GM18873 (cell line): Measurements from ENCODE around the gene SEPTIN12.
"Not testable (repeated sequence)": the region's sequence is repeated elsewhere in the genome, so short reads cannot be mapped to it uniquely, and the experiment has no call there.

Source experiments
- ATAC-seq: cut with Tn5 transposase; IDR thresholded peaks from one replicate; pipeline ENCODE4 v1.9.1; 2021; ENCODE audit warnings: mild to moderate bottlenecking, moderate library complexity, moderate number of reproducible peaks; ENCODE audit not compliant: unreplicated experiment, low FRiP score

Gene SEPTIN12

GRCh38 chr16:4763791-4764190 is 24.4 kb downstream of the SEPTIN12 start:
- no peak for ATAC-seq

- no peak for ATAC-seq
These were observed 25.9 kb downstream of the SEPTIN12 start for GRCh38 chr16:4762205-4762604.

DNA sequence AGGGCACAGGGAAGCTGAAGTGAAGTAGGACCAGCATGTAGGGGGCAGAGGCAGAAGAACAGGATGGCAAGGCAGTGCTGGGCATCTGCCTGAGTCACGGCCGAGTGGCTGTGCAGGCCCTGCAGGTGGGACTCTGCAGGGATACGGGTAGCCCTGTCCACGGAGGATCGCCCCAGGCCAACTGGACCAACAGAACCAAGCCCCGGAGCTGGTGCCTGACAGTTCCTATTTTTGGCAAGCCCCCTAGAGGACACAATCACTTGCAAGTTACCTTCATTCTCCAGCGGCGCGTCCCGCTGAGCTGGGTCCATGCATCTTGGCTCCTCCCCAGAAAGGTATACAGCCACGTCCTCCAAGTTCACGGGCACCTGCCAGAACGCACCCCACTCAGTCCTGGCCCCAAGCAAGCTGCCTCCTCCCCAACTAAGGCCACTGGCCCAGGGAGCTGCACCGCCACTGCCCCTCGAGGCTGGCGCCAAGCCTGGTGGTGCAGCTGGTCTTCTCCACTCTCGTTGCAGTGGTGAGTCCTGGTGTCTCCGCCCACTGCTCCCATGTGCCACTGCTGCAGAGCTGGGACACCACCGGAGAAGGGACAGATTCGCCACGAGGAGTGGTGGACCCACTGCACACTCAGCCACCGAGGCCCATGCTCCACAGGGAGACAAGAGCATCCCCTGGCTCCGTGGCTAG is 27.8 kb downstream of the SEPTIN12 start:
- no peak for ATAC-seq

DNA sequence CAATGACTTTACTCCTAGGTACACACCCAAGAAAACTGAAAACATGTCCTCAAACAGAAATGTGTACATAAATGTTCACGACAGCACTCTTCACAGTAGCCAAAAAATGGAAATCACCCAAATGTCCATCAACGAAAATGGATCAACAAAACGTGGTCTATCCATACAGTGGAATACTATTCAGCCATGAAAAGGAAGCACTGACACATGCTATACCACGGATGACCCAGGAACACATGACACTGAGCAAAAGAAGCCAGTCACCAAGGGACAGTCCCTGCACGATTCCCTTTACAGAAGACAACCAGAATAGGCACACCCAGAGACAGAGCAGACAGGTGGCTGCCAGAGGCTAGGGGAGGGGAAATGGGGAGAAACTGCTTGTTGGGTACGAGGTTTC is 32.5 kb downstream of the SEPTIN12 start:
- ATAC-seq, result no peak

GRCh38 chr16:4754865-4755264 is 33.3 kb downstream of the SEPTIN12 start:
- no peak for ATAC-seq

- no peak for ATAC-seq
These were observed 34.9 kb downstream of the SEPTIN12 start for GRCh38 chr16:4753227-4753626.

DNA sequence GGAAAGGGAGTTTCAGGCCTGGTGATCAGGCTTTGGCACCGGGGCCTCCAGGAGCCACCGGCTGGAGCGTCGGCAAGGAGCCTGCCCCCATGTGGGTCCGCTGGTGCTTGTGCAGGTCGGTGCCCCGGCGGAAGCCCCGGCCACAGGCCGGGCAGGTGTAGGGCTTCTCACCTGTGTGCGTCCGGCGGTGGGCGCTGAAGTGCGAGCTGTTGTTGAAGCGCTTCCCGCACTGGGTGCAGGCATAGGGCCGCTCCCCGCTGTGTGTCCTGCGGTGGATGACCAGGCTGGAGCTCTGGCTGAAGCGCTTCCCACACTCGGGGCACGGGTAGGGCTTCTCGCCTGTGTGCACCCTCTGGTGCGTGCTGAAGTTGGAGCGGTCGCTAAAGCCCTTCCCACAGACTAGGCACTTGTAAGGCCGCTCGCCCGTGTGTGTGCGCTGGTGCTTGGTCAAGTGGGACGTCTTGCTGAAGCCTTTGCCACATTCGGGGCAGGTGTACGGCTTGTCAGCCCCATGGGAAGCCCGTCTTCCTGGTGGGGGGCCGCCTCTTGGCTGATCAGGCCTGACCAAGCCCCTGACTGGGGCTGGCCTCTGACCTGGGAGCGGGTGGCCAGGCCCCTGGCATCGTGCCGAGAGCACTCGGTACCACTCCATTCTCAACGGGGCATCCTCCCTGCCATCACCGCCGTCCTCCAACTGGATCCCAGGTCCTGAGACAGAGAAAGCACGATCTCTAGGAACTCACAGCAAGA is 35.6 kb downstream of the SEPTIN12 start:
- ATAC-seq, result no peak

DNA sequence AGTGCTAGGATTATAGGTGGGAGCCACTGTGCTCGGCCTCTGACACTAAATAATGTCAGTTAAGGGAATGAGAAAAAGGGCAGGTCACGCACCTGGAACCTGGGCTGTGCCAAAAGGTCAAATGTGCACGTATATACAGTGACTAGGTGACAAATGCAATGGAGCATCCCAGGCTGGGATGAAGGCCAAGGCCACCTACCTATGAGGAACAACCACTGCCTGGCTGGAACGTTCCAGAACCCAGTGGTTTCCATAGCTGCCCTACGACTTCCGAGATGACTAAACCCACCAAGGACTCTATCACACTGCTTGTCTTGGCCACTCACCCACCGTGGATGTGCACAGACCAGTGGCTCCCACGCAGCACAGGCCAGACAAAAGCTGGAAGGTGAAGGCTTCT is 37.2 kb downstream of the SEPTIN12 start:
- no peak for ATAC-seq

GRCh38 chr16:4749700-4750257 is 38.4 kb downstream of the SEPTIN12 start:
- no peak for ATAC-seq

DNA sequence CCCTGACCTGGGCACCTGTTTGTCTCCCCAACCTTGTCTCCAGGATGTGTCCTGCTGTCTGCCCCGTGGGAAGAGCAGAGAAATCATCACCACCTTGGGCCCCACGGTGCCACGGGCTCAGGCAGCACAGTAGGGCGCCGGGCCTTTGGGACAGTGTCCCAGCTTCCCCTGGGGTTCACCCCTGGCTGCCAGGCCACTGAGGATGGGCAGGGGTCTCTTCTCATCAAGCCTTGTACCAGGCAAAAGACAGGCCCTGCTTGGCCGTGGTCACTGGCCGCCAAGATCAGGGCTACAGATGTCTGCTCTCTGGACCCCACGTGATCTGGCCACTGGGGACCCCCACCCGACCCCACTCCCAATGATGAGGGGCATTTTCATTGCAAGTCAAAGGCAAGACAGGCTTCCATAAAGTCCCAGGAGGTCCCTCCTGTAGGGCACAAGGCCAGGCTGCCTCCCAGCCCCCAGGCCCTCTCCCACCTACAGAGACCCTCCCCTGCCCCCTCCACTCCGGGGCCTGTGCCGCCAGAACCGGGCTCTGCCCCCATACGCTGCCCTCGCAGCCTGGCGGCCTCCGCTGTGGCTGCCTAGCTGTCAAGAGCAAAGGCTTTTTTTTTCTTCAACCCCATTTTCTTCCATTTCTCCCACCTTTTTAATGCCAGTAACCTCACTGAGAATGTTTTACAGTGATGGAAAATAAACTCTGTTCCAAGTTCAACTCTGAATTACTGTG is 39.3 kb downstream of the SEPTIN12 start:
- ATAC-seq, result no peak

DNA sequence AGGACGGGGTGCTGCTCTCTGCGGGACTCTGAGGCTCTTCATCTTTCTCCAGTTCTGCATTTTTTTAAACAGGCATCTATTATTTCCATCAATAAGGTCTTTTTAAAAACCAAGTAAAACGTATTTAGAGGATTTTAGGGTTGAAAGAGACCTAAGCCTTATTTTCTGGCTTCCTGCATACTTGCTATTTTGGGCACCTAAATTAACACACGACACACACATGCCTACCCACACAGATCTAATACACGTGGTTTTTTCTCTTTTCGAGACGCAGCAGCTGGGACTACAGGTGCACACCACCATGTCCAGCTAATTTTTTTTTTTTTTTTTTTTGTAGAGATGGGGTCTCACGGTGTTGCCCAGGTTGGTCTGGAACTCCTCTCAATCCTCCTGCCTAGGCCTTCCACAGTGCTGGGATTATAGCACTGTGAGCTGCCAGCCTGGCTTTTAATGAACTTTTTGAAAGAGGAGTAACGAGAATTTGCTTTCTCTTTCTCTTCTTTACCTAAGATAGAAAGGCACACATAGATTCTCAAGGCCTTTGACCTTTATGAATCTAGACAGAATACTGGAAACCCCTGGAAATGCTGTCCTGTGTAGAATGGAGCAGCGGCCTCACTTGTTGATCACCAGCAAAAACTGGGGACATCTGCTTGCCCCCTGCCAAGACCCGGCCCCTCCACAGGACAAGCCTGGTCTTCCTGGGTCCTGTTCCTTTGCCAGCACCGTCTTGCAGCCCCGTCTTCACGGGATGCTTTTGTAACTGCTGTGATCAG is 40.1 kb downstream of the SEPTIN12 start:
- ATAC-seq, result no peak

GRCh38 chr16:4746991-4747574 is 41.1 kb downstream of the SEPTIN12 start:
- ATAC-seq, result no peak

GRCh38 chr16:4746215-4746614 is 41.9 kb downstream of the SEPTIN12 start:
- ATAC-seq, result no peak

- ATAC-seq, result no peak
These were observed 42.9 kb downstream of the SEPTIN12 start for GRCh38 chr16:4745274-4745569.

GRCh38 chr16:4744555-4745273 is 43.4 kb downstream of the SEPTIN12 start:
- no peak for ATAC-seq

DNA sequence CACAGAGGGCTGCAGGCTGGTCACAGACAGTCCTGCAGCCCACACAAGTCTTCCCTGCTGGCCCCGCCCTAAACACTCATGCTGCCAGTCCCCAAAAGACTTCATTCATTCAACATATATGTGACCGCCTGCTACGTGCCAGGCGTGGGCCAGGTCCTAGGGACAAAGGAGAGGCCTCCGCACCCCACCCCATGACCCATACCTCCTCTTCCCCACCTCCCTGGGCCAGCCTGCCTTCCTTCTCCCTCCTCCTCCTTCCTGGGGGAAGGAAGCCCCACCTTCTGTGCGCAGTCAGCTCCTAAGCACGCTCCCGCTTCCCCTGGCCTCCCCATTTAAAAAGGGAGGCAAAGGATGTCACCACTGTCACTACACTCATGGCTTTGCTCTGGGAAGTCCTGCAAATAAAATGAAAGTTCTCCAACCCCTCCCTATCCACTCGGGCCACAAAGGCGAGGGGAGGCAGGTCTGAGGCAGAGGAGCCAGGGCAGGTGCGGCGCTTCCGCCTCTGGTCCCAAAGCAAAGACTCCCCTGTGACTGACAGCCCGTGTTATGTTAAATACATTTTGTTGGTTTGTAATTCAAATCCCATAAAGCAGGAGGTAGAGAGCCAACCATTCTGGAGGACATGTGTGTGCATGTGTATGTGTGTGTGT is 44.8 kb downstream of the SEPTIN12 start:
- ATAC-seq, result no peak

DNA sequence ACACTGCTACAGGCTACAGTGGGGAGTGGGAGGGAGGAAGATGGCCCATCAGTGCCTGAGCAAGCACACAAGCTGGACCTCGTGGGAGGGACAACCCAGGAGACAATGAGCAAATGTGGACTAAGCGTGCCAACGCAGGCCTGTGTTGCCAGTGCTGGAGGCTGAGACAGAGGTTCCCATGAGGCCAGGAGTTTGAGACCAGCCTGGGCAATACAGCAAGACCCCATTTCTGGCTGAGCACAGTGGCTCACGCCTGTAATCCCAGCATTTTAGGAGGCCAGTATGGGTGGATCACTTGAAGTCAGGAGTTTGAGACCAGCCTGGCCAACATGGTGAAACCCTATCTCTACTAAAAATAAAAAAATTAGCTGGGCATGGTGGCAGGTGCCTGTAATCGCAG is 49.8 kb downstream of the SEPTIN12 start:
- not testable (repeated sequence) for ATAC-seq

DNA sequence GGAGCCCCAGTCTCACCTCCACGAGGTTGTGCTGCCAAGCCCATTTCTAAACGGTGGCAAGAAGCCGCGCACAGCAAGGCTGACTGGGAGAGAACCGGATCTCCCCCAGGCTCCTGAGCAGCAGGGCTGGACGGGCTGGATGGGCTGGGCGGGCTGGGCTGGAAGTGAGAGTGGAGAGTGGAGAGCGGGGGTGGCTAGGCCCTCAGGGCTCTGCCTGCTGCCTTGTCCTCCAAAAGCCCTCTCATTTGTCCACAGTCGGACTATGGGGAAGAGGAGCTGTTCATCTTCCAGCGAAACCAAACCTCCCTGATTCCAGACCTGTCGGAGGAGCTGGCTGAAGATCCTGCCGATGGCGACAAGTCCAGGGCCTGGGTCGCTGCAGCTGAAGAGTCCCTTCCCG is 50.6 kb downstream of the SEPTIN12 start:
- ATAC-seq, result no peak

- no peak for ATAC-seq
These were observed 51.6 kb downstream of the SEPTIN12 start for GRCh38 chr16:4736546-4736945.
